ENCODE data around the gene ADGRD1.

ADGRD1 gene

GRCh38 chr12:131095826-131096680, 142.3 kb downstream of the ADGRD1 start:
- no peak overlapping the region for H3K4me3 ChIP-seq (replicated peaks in 1 of 2; ENCODE audit: low read depth in 2 of 2, low read length in 2 of 2)
- no peak for TF ChIP-seq CTCF (IDR thresholded peaks at IDR 0.05; ENCODE audit: low read depth, low read length)
- no peak for DNase-seq (ENCODE audit: low read depth in 2 of 2)

- no peak overlapping the region for H3K4me3 ChIP-seq (replicated peaks in 1 of 2; ENCODE audit: low read depth in 2 of 2, low read length in 2 of 2)
- TF ChIP-seq CTCF (IDR thresholded peaks at IDR 0.05; ENCODE audit: low read depth, low read length) = no peak
- no peak for DNase-seq (ENCODE audit: low read depth in 2 of 2)
These were observed 143.0 kb downstream of the ADGRD1 start for GRCh38 chr12:131096681-131097181.

- no peak for TF ChIP-seq CTCF (IDR thresholded peaks at IDR 0.05; ENCODE audit: low read depth, low read length)
- no peak overlapping the region for H3K4me3 ChIP-seq (replicated peaks in 1 of 2; ENCODE audit: low read depth in 2 of 2, low read length in 2 of 2)
- DNase-seq (ENCODE audit: low read depth in 2 of 2) = no peak
These were observed 143.8 kb downstream of the ADGRD1 start for GRCh38 chr12:131097202-131098177.

- no peak for TF ChIP-seq CTCF (IDR thresholded peaks at IDR 0.05; ENCODE audit: low read depth, low read length)
- no peak overlapping the region for H3K4me3 ChIP-seq (replicated peaks in 1 of 2; ENCODE audit: low read depth in 2 of 2, low read length in 2 of 2)
- no peak for DNase-seq (ENCODE audit: low read depth in 2 of 2)
These were observed 144.7 kb downstream of the ADGRD1 start for GRCh38 chr12:131098178-131098981.

- no peak for TF ChIP-seq CTCF (IDR thresholded peaks at IDR 0.05; ENCODE audit: low read depth, low read length)
- DNase-seq (ENCODE audit: low read depth in 2 of 2) = no peak
- no peak overlapping the region for H3K4me3 ChIP-seq (replicated peaks in 1 of 2; ENCODE audit: low read depth in 2 of 2, low read length in 2 of 2)
These were observed 146.4 kb downstream of the ADGRD1 start for GRCh38 chr12:131100031-131100674.

All from cardiac fibroblast (primary cell).